Right renal cortex interstitium (tissue), 3 donors: ENCODE results near the gene ZNF729. TPM values are rescaled to one million over a fixed set of nuclear protein-coding genes. Genes with fewer than 3 reads are reported as not detected.
"Not testable (repeated sequence)": the region's sequence is repeated elsewhere in the genome, so short reads cannot be mapped to it uniquely, and the experiment has no call there.

Experiments used
- DNase-seq, 3 donors: peaks; one replicate each; pipeline ENCODE4 v3.0.0-alpha.2; 2013; ENCODE audit warnings: low read depth in 3 of 3, low spot score in 2 of 3
- polyA plus RNA-seq, 3 donors: library from polyadenylated mRNA; unstranded; fragments of 120-200 nt; gene quantifications; one replicate each; pipeline ENCODE4 v1.2.1, GENCODE V29; 2013; ENCODE audit not compliant: insufficient read length in 3 of 3

Gene ZNF729
- polyA plus RNA-seq: 1 to 10 TPM in 1 of 3 donors, under 1 TPM in 2; 0.76 to 1.9 (median 0.86) TPM

DNA sequence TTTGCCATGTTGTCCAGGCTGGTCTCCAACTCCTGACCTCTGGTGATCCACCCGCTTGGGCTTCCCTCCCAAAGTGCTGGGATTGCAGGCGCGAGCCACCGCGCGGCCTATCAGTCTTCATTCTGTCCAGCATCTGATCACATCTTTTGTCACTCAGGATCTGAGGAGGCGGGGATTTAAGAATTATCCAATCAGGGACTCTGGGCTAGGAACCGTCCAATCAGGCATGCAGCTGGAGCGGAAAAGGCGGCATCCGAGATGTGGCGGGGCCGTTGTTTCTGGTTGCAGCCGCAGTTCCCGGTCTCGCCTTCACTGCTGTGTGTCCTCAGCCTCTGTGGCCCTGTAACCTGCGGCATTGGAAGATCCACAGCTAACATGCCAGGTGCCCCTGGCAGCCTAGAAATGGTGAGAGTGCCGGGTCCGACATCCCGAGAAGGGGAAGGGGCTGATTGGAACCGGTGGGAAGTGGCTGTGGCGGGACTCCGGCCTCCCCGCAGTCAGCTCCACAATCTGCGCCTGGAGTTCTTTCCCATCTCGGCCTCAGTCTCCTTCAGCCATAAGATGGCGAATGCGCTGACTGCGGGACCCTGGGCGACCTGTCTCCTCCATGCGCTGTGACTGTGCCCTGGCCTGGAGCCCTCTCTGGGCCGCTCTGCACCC, at the start of gene ZNF729:
Gene ZNF729 (plus strand): TSS at position 291 of the 660 bp plus-strand sequence. CDS start 85 bp downstream, at position 376.
- peak in 2 of 3 donors; percentile 13 to 57 for DNase-seq

DNA sequence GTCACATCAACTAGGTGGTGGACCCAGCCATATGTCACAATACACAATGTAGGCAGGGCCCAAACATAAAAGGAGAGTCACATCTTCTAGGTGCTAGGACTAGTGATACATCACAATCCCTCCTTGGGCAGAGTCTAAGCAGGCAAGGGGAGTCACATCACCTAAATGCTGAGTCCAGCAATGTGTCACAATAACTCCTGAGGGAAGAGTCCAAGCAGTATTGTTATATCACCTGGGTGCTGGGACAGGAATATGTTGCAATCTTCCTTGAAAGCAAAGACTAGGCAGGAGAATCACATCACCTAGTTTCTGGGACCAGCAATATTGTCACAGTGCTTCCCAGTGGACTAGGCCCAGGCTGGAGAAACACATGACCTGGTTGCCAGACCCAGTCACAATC, 29.4 kb upstream of the ZNF729 start:
- no peak for DNase-seq

DNA sequence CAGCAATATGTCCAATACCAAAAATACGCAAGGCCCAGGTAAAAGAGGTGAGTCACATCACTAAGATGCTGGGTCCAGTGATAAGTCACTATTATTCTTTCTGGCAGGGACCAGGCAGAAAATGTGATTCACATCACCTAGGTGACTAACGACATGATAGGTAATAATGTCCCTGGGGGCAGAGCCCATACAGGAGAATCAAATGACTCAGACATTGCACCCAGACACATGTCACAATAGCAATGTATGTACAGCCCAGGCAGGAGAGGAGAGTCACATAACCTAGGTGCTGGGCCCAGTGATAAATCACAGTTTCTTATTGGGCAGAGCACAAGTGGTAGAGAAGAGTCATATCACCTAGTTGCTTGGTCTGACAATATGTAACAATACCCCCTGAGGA, 28.9 kb upstream of the ZNF729 start:
- no peak for DNase-seq

DNA sequence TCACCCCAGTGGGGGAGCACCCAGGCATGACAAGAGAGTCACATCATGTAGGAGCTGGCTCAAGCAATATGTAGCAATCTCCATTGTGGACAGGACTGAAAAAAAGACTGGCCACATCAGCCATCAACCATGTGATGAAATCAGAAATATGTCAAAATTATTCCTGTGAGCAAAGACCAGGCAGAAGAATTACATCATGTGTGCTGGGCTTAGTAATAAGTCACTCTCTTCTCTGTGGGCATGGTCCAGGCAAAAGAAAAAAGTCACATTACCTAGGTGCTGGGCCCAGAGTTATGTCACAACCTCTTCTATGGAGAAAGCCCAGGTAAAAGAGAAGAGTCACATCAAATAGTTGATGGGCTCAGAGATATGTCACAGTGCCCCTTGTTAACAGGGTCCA, 28.3 kb upstream of the ZNF729 start:
- DNase-seq: no peak

DNA sequence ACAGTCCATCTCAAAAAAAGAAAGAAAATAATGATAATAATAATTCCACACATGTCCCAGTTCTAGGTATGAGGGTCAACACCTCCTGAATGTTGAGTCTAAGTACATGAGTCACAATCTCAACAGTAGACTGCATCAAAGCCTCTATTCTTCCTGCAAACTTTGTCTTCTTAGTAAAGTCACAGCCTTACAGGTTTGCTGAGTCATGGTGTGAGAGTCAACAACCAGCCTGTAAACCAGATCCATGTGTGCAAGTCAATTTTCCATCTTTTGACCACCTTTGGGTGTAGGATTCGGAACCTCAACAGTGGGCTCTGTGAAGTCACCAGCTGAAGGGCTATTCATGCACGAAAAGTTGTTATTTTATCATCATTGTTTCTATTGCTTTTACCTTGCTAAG, 25.7 kb upstream of the ZNF729 start:
- no peak for DNase-seq

DNA sequence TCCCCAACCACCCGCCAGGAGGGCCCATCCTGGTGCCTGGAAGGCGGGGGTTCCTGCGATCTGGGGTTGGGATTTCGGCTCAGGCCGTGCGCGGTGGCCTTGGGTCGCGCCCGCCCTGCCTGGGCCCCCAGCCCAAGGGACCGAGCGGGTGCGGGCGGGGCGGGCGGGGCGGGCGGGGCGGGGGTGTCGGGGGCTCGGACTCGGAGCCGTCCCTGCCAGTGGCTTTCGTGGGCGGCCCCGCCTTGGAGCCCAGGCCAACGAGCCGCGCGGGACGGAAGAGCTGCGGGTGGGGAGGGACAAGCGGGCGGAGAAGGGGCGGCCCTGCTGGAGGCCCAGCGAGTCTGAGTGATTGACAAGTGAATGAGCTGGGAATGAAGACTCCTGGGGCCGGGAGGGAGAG, 24.6 kb upstream of the ZNF729 start:
- DNase-seq: no peak

DNA sequence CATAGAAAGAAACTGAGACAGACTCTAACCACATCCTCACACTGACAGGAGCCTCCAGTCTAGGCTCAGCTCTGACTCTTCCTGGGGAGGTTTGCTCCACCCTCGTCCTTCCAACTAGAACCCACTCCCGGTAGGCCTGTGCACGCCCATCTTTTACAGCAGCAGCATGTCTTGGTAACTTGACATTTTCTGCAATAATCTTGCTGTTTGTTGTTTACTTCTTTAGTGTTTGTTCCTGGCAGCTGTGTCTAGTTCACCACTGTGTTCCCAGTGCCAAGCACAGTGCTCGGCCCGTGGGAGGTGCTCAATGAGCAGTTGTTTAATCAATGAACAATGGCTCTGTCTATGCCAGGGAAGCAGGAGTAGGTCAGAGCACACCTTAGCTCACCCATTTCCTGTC, 23.1 kb upstream of the ZNF729 start:
- DNase-seq: no peak

DNA sequence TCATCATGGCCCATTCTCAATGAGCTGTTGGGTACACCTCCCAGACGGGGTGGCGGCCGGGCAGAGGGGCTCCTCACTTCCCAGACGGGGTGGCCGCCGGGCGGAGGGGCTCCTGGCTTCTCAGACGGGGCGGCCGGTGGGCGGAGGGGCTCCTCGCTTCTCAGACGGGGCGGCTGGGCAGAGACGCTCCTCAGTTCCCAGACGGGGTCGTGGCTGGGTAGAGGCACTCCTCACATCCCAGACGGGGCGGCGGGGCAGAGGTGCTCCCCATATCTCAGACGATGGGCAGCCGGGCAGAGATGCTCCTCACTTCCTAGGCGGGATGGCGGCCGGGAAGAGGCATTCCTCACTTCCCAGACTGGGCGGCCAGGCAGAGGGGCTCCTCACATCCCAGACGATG, 35.3 kb downstream of the ZNF729 start:
- not testable (repeated sequence) for DNase-seq

DNA sequence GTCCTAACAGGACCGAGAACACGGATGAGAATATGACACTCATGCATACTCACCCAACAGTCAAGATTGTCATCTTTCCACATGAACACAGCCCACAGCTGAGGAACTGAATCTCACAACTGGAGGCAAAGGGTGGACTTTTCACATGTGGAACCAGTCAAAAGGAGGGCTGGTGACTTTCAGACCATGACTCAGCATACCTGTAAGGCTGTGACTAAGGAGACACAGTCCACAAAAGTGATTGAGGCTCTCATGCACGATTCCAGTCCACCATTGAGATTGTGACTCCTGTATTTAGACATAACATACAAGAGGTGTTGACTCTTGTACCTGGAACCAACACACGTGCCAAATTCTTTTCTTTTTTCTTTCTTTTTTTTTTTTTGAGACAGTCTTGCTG, 40.0 kb downstream of the ZNF729 start:
- DNase-seq: no peak

DNA sequence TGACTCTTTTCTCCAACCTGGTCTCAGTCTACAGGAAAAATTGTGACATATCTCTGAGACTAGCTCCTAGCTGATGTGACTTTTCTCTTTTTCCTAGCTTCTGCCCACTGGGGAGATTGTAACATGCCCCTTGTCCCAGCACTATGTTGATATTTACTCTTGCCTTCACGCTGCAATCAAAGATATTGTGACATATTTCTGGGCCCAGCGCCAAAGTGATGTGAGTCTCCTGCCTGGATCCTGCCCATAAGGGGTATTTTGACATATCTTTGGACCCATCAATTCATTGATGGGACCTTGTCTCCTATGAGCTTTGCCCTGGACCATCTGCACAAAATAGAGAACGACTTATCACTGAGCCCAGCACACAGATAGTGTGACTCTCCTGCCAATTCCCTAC, 41.1 kb downstream of the ZNF729 start:
- DNase-seq: no peak

DNA sequence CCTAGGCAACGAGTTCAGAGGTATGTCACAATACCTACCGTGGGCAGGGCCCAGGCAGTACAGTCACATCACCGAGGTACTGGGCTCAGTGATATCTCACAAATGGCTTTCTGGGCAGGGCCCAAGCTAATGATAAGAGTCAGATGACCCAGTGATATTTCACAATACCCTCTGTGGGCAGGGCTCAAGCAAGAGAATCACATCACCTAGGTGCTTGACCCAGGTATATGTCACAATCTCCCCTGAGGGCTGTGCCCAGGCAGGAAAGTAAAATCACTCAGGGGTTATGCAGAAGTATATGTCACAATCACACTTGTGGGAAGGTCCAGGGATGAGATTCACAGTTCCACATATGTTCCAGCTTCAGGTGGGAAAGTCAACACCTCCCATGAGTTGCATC, 45.3 kb downstream of the ZNF729 start:
- DNase-seq: no peak

DNA sequence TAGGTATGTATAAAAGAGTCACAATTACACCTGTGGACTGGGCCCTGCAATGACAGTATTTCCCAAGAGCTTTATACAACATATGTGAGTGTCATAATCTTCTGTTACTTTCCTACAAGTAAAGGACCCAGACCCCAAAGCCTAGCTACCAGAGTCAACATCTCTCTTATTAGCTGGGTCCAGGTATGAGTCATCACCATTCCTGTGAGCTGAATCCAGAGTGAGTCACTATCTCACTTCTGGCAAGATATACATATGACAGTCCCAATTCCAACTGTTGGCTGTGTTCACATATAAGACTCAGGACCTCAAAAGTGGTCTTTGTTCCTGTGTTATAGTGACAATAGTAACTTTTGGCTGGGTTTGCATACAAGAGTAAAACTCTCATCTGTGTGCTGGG, 46.7 kb downstream of the ZNF729 start:
- no peak for DNase-seq

DNA sequence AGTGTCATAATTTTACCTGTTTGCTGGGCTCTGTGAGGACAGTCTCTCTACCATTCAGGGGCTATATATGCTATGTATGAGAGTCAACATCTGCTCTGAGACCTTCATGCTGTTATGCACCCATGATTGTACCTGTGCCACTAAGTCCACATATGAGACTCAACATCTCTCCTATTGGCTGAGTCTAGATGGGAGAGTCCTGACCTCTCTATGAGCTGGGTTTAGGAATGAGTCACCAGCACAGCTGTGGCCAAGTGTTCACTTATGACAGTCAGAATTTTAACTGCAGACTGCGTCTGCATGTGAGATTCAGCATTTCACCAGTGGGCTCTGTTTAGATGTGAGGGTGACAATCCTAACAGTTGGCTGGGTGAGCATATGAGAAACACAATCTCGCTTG, 49.5 kb downstream of the ZNF729 start:
- DNase-seq: no peak

DNA sequence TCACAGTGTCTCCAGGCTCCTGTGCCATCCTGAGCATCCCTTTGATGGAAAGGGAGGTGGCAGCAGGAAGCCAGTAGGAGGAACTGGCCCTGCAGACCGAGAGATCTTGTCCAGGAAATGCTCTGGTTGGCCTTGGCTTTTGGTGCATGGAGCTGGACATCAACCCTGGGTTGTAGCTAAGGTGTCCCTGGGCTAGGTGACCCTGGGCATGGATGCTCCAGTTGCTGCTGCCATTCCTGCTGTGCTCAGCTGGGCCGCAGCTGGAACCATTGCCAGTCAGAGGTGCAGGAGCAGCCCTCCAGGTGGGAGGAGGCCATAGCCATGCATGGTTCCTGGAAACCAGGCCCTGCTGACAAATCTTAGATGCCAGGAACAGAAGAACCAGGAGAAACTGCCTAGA, 68.4 kb downstream of the ZNF729 start:
- DNase-seq: no peak

Other genes starting within 250 kb of the ZNF729 start
- 1 to 10 TPM; 2.9 to 7.7 (median 6.2) TPM for gene ZNF257, start 234.0 kb upstream of the ZNF729 start, polyA plus RNA-seq
- gene ZNF676, start 89.5 kb upstream of the ZNF729 start, polyA plus RNA-seq: 1 to 10 TPM in 2 of 3 donors, under 1 TPM in 1; 0.64 to 3.6 (median 1.4) TPM
- 1 to 10 TPM; 3.1 to 6.0 (median 3.8) TPM for gene ZNF98, start 135.9 kb downstream of the ZNF729 start, polyA plus RNA-seq